ENCODE data around the gene CAB39.

Gene CAB39

GRCh38 chr2:230712443-230713330 lies at the start of gene CAB39:
Gene CAB39, plus strand, starts transcription at chr2:230712842. Its CDS starts 47,160 bp downstream, at chr2:230760002.
- peak; percentile 95 for DNase-seq

GRCh38 chr2:230664128-230664527 lies 48.5 kb upstream of the CAB39 start:
- DNase-seq: peak; percentile 70

GRCh38 chr2:230664844-230665243 lies 47.8 kb upstream of the CAB39 start:
- no peak for DNase-seq

GRCh38 chr2:230665263-230665691 lies 47.4 kb upstream of the CAB39 start:
- no peak for DNase-seq

- DNase-seq: no peak
Measured at GRCh38 chr2:230666446-230666845, 46.2 kb upstream of the CAB39 start.

- DNase-seq: no peak
Measured at GRCh38 chr2:230666885-230667712, 45.5 kb upstream of the CAB39 start.

- peak; percentile 76 for DNase-seq
Measured at GRCh38 chr2:230668184-230668938, 44.3 kb upstream of the CAB39 start.

- DNase-seq: no peak
Measured at GRCh38 chr2:230668939-230669303, 43.7 kb upstream of the CAB39 start.

- no peak for DNase-seq
Measured at GRCh38 chr2:230669386-230669950, 43.2 kb upstream of the CAB39 start.

GRCh38 chr2:230671117-230671516 lies 41.5 kb upstream of the CAB39 start:
- no peak for DNase-seq

- no peak for DNase-seq
Measured at GRCh38 chr2:230672836-230673235, 39.8 kb upstream of the CAB39 start.

GRCh38 chr2:230674401-230674800 lies 38.2 kb upstream of the CAB39 start:
- DNase-seq: no peak

- DNase-seq: no peak
Measured at GRCh38 chr2:230674966-230675672, 37.5 kb upstream of the CAB39 start.

- no peak for DNase-seq
Measured at GRCh38 chr2:230676546-230676945, 36.1 kb upstream of the CAB39 start.

- DNase-seq: no peak
Measured at GRCh38 chr2:230677201-230677946, 35.3 kb upstream of the CAB39 start.

- DNase-seq: no peak
Measured at GRCh38 chr2:230678018-230678417, 34.6 kb upstream of the CAB39 start.

- no peak for DNase-seq
Measured at GRCh38 chr2:230678451-230678850, 34.2 kb upstream of the CAB39 start.

- no peak for DNase-seq
Measured at GRCh38 chr2:230680463-230681170, 32.0 kb upstream of the CAB39 start.

GRCh38 chr2:230681171-230681545 lies 31.5 kb upstream of the CAB39 start:
- DNase-seq: no peak

GRCh38 chr2:230682546-230682945 lies 30.1 kb upstream of the CAB39 start:
- DNase-seq: no peak

All from right hindlimb (tissue), 1 donor.